HS-27A (cell line): ENCODE measurements around the gene MDM4.

Experiments
- DNase-seq: peaks from one replicate; pipeline ENCODE4 v3.0.0-alpha.2; 2012; ENCODE audit warnings: low read depth, missing footprints

MDM4 gene

GRCh38 chr1:204578867-204579664, 62.9 kb downstream of the MDM4 start:
- no peak for DNase-seq

GRCh38 chr1:204579681-204580080, 63.5 kb downstream of the MDM4 start:
- DNase-seq = no peak

GRCh38 chr1:204580862-204581261, 64.7 kb downstream of the MDM4 start:
- no peak for DNase-seq

GRCh38 chr1:204581759-204582158, 65.6 kb downstream of the MDM4 start:
- DNase-seq = no peak

GRCh38 chr1:204583909-204584632, 67.9 kb downstream of the MDM4 start:
- no peak for DNase-seq

GRCh38 chr1:204584699-204585372, 68.6 kb downstream of the MDM4 start:
- no peak for DNase-seq

- DNase-seq = no peak
Observed at GRCh38 chr1:204587621-204588020, 71.4 kb downstream of the MDM4 start.

- DNase-seq = no peak
Observed at GRCh38 chr1:204588826-204589225, 72.6 kb downstream of the MDM4 start.

GRCh38 chr1:204589409-204590038, 73.3 kb downstream of the MDM4 start:
- DNase-seq = peak; percentile 11

GRCh38 chr1:204591473-204592090, 75.4 kb downstream of the MDM4 start:
- DNase-seq = peak; percentile 51

GRCh38 chr1:204592246-204592948, 76.2 kb downstream of the MDM4 start:
- no peak for DNase-seq

GRCh38 chr1:204598319-204598969, 82.2 kb downstream of the MDM4 start:
- no peak for DNase-seq

GRCh38 chr1:204599098-204599497, 82.9 kb downstream of the MDM4 start:
- no peak for DNase-seq

- DNase-seq = no peak
Observed at GRCh38 chr1:204599596-204599995, 83.4 kb downstream of the MDM4 start.

GRCh38 chr1:204600203-204600602, 84.0 kb downstream of the MDM4 start:
- no peak for DNase-seq

- DNase-seq = no peak
Observed at GRCh38 chr1:204600968-204601367, 84.8 kb downstream of the MDM4 start.

- no peak for DNase-seq
Observed at GRCh38 chr1:204602111-204602579, 85.9 kb downstream of the MDM4 start.

- no peak for DNase-seq
Observed at GRCh38 chr1:204602871-204603542, 86.8 kb downstream of the MDM4 start.

GRCh38 chr1:204605791-204606190, 89.6 kb downstream of the MDM4 start:
- no peak for DNase-seq
